GM12878 (cell line): ENCODE results near the gene SPPL3. TPM values are rescaled to one million over a fixed set of nuclear protein-coding genes. Genes with fewer than 3 reads are reported as not detected.

ENCODE experiments used
- ATAC-seq: fragments of 200-7000 bp; cut with Tn5 transposase; 3 replicates; pipeline ENCODE4 v1.9.1; 2020; ENCODE audit warnings: mild to moderate bottlenecking, moderate library complexity
- BruUV-seq: library from RNA; stranded (reverse); fragments of 400-500 nt; replicated peaks from 2 replicates; lab custom pipeline; 2021; lab: Mats Ljungman, UMichigan
- CTCF ChIA-PET: fragments of 300-600 bp; sonication (Branson Sonifier 250); formaldehyde crosslinking; extraction: SDS; loops from one replicate; lab custom pipeline; 2021; ENCODE audit warnings: inconsistent platforms; lab: Yijun Ruan, JAX
- POLR2A ChIA-PET: fragments of 350-600 bp; formaldehyde crosslinking; extraction: SDS; loops from one replicate; lab custom pipeline; 2021; ENCODE audit warnings: inconsistent platforms; lab: Charles Lee
- RAD21 ChIA-PET: fragments of 300-600 bp; sonication (Branson Sonifier 250); formaldehyde crosslinking; loops from one replicate; lab custom pipeline; 2023; ENCODE audit warnings: antibody characterized with exemption; ENCODE audit not compliant: unreplicated experiment; lab: Charles Lee
- SMC1A ChIA-PET: fragments of 300-600 bp; sonication (Branson Sonifier 250); formaldehyde crosslinking; loops from one replicate; lab custom pipeline; 2023; ENCODE audit not compliant: unreplicated experiment, uncharacterized antibody; lab: Charles Lee
- DNase-seq: peaks from one replicate; pipeline ENCODE4 v3.0.0-alpha.2; 2011; ENCODE audit warnings: low read depth, low spot score
- FAIRE-seq: peaks from 3 replicates; lab custom pipeline; 2011; peaks lifted over from hg19 to GRCh38; lab: Jason Lieb, UNC
- H2AFZ ChIP-seq: 2 replicates; pipeline ENCODE4 v1.6.0; 2011; ENCODE audit warnings: low read depth, low read length, control low read depth; ENCODE audit not compliant: control insufficient read depth
- H3K27ac ChIP-seq: 2 replicates; pipeline ENCODE4 v1.5.1; 2011; ENCODE audit warnings: control low read depth; ENCODE audit not compliant: control insufficient read depth, insufficient read depth
- H3K27me3 ChIP-seq, 2 experiments: replicated peaks in 1 of 2; 2 replicates each; pipeline versions ENCODE4 v1.6.0 to v1.6.1; 2011; ENCODE audit warnings: low read length in 1 of 2; ENCODE audit not compliant: control insufficient read depth in 2 of 2, insufficient read depth in 2 of 2
- H3K36me3 ChIP-seq, 2 experiments: 2 replicates each; pipeline ENCODE4 v1.5.1; 2011; ENCODE audit warnings: low read length in 1 of 2; ENCODE audit not compliant: control insufficient read depth in 2 of 2, insufficient read depth in 2 of 2
- H3K4me1 ChIP-seq: 2 replicates; pipeline ENCODE4 v1.6.1; 2011; ENCODE audit warnings: mild to moderate bottlenecking, low read length, moderate library complexity, mixed read lengths; ENCODE audit not compliant: control insufficient read depth, insufficient read depth
- H3K4me2 ChIP-seq: 2 replicates; pipeline ENCODE4 v1.6.0; 2011; ENCODE audit warnings: control low read depth; ENCODE audit not compliant: control insufficient read depth, insufficient read depth
- H3K4me3 ChIP-seq: fragments of 200-600 bp; sonication (generic); 2 replicates; pipeline ENCODE4 v1.5.1; 2016
- H3K79me2 ChIP-seq: 2 replicates; pipeline ENCODE4 v1.6.0; 2011; ENCODE audit warnings: low read length; ENCODE audit not compliant: control insufficient read depth, insufficient read depth
- H3K9ac ChIP-seq: 2 replicates; pipeline ENCODE4 v1.8.0; 2011; ENCODE audit warnings: low read length, control low read depth, mixed read lengths; ENCODE audit not compliant: control insufficient read depth, insufficient read depth
- H3K9me3 ChIP-seq: replicated peaks from 3 replicates; pipeline ENCODE4 v1.5.1; 2011; ENCODE audit warnings: mild to moderate bottlenecking, low read length; ENCODE audit not compliant: control insufficient read depth, insufficient read depth
- H4K20me1 ChIP-seq: 2 replicates; pipeline ENCODE4 v1.6.0; 2011; ENCODE audit not compliant: control insufficient read depth, insufficient read depth
- BRCA1 ChIP-seq: IDR thresholded peaks from 2 replicates; pipeline ENCODE4 v1.6.1; 2011; ENCODE audit warnings: low read depth, low read length, improper control_type of control experiment
- GATAD2B ChIP-seq: fragments of 450-650 bp; conservative IDR thresholded peaks from 2 replicates; pipeline ENCODE4 v1.6.1; 2017; ENCODE audit warnings: low read depth, mild to moderate bottlenecking, moderate library complexity
- PAX5 ChIP-seq: IDR thresholded peaks from 2 replicates; pipeline ENCODE4 v1.6.1; 2011; ENCODE audit warnings: low read depth, low read length, borderline replicate concordance
- RAD21 ChIP-seq: IDR thresholded peaks from 2 replicates; pipeline ENCODE4 v1.6.1; 2011; ENCODE audit warnings: mild to moderate bottlenecking, low read depth, low read length, moderate library complexity; ENCODE audit not compliant: insufficient read depth
- WGBS: methylation state at CpG from one replicate; pipeline ENCODE4 v1.1.6; 2016; ENCODE audit warnings: low lambda C conversion rate; ENCODE audit not compliant: insufficient replicate concordance, insufficient coverage; ENCODE audit errors: missing lambda C conversion rate; 5-methylcytosine and 5-hydroxymethylcytosine counted together
- in situ Hi-C: fragments of 300-500 bp; cut with MboI; formaldehyde crosslinking; loops from 9 replicates; pipeline ENCODE4 v1.14.3; 2018; ENCODE audit warnings: mixed read lengths
- intact Hi-C: fragments of 100-400 bp; cut with micrococcal nuclease; formaldehyde crosslinking; loops from one replicate; pipeline ENCODE4 v1.14.2; 2022; ENCODE audit not compliant: unreplicated experiment
- polyA plus RNA-seq, 11 experiments: library from polyadenylated mRNA; depleted of rRNA in 4 of 11; unstranded in 6 of 11; stranded (reverse) in 5 of 11; fragments of >200 nt; fragmentation: Nextera tagmentation in 4 of 11; fragmentation: Illumina TruSeq in 1 of 11; extraction: Ambion mirVana in 4 of 11; extraction: Trizol in 1 of 11; gene quantifications; 1 replicate in 1 of 11; 2 replicates in 10 of 11; pipeline versions ENCODE4 v1.2.1 to v1.2.3, GENCODE V29; 2011 to 2016; ENCODE audit warnings: inconsistent platforms in 2 of 11, missing spikeins in 2 of 11, low read depth in 1 of 11
- total RNA-seq, 4 experiments: library from RNA; depleted of rRNA in 3 of 4; stranded (reverse); fragments of >200 nt in 3 of 4; fragmentation: Illumina TruSeq in 1 of 4; extraction: Trizol in 1 of 4; gene quantifications; 2 replicates each; pipeline versions ENCODE4 v1.2.1 to v1.2.3, GENCODE V29; 2013 to 2021

Gene SPPL3
- total and polyA plus RNA-seq, 10 of the 15 experiments (the other 5 are each of a cell fraction or from before 2014, with no cell fraction given): 4.3 to 45.5 (median 11.7) TPM

- ATAC-seq (no peak), FAIRE-seq (no peak), DNase-seq (no peak)
- Histone ChIP-seq H3K27ac (no peak overlapping the region), H3K36me3 (no peaks in the 10 kb centered on the region), H3K9me3 (no peaks in the 10 kb centered on the region), H3K4me3 (no peak overlapping the region), H3K9ac (no peak overlapping the region), H3K4me2 (no peak overlapping the region), H3K4me1 (no peaks in the 10 kb centered on the region), H3K79me2 (peaks cover 53% of the 10 kb centered on the region), H4K20me1 (no peaks in the 10 kb centered on the region), H3K27me3 (no peaks in the 10 kb centered on the region), H2AFZ (no peak overlapping the region)
- TF ChIP-seq PAX5: no peak
- ChIA-PET CTCF (interaction anchor here (1.3 kb wide), 3 partner anchors 10 to 230 kb away, joined by 3 to 4 read pairs (median 3); no protein-coding TSS in a partner anchor), POLR2A (interaction anchor here (0.6 to 0.7 kb wide), 4 partner anchors 13 to 423 kb away, joined by 3 to 8 read pairs (median 4); no protein-coding TSS in a partner anchor), RAD21 (interaction anchor here (0.7 to 1.6 kb wide), 3 partner anchors 12 to 252 kb away, joined by 3 to 4 read pairs (median 3); no protein-coding TSS in a partner anchor), SMC1A (interaction anchor here (0.6 to 2.7 kb wide), 7 partner anchors 9 to 540 kb away, joined by 3 to 12 read pairs (median 4); no protein-coding TSS in a partner anchor)
- in situ Hi-C loops (no loop called here), intact Hi-C loops (no loop called here)
- WGBS: 98% methylated on average over 3 of the region's 3 CpGs
- BruUV-seq: no TSS peak
These were observed 25.1 kb downstream of the SPPL3 start for GRCh38 chr12:120879102-120879501.

GRCh38 chr12:120874547-120875245, 29.5 kb downstream of the SPPL3 start:
- BruUV-seq: no TSS peak
- DNase-seq: no peak
- RAD21 ChIA-PET: interaction anchor here (1.5 kb wide), 1 partner anchor 12 kb away, joined by 5 read pairs; no protein-coding TSS in a partner anchor

More at GRCh38 chr12:120874547-120875245, 29.5 kb downstream of the SPPL3 start:
- H3K9ac ChIP-seq: no peak overlapping the region
- ChIA-PET CTCF (interaction anchor here (0.7 to 1.2 kb wide), 2 partner anchors 18 to 62 kb away, joined by 3 read pairs; no protein-coding TSS in a partner anchor), SMC1A (interaction anchor here (1.2 to 3.7 kb wide), 4 partner anchors 11 to 28 kb away, joined by 4 to 17 read pairs (median 5); no protein-coding TSS in a partner anchor), POLR2A (interaction anchor here (0.7 to 1.4 kb wide), 2 partner anchors 12 to 315 kb away, joined by 3 read pairs; no protein-coding TSS in a partner anchor)
- no peak overlapping the region for H3K27ac ChIP-seq
- H4K20me1 ChIP-seq: no peaks in the 10 kb centered on the region
- FAIRE-seq: no peak
- H2AFZ ChIP-seq: no peak overlapping the region
- no peak overlapping the region for H3K4me3 ChIP-seq
- no peak overlapping the region for H3K4me2 ChIP-seq
- no peaks in the 10 kb centered on the region for H3K4me1 ChIP-seq
- 97% methylated on average over 5 of the region's 5 CpGs for WGBS
- no peaks in the 10 kb centered on the region for H3K9me3 ChIP-seq
- TF ChIP-seq GATAD2B (no peak), BRCA1 (no peak), RAD21 (no peak)
- H3K79me2 ChIP-seq: peaks cover 50% of the 10 kb centered on the region
- H3K27me3 ChIP-seq: no peaks in the 10 kb centered on the region
- intact Hi-C loops (no loop called here), in situ Hi-C loops (no loop called here)
- ATAC-seq: no peak
- H3K36me3 ChIP-seq: no peaks in the 10 kb centered on the region
